IPS-18c (cell line): ENCODE results near the gene PPP1R12B.
"Not testable (repeated sequence)": the region's sequence is repeated elsewhere in the genome, so short reads cannot be mapped to it uniquely, and the experiment has no call there.

Source experiments
- H3K4me3 ChIP-seq: 2 replicates; pipeline ENCODE4 v1.7.0; 2013; ENCODE audit warnings: low read depth, mild to moderate bottlenecking, low read length, moderate library complexity; ENCODE audit not compliant: insufficient read depth
- H3K9me3 ChIP-seq: one replicate; pipeline ENCODE4 v1.6.1; 2013; ENCODE audit warnings: mild to moderate bottlenecking, low read length, moderate library complexity; ENCODE audit not compliant: control insufficient read depth, insufficient read depth

Gene PPP1R12B

DNA sequence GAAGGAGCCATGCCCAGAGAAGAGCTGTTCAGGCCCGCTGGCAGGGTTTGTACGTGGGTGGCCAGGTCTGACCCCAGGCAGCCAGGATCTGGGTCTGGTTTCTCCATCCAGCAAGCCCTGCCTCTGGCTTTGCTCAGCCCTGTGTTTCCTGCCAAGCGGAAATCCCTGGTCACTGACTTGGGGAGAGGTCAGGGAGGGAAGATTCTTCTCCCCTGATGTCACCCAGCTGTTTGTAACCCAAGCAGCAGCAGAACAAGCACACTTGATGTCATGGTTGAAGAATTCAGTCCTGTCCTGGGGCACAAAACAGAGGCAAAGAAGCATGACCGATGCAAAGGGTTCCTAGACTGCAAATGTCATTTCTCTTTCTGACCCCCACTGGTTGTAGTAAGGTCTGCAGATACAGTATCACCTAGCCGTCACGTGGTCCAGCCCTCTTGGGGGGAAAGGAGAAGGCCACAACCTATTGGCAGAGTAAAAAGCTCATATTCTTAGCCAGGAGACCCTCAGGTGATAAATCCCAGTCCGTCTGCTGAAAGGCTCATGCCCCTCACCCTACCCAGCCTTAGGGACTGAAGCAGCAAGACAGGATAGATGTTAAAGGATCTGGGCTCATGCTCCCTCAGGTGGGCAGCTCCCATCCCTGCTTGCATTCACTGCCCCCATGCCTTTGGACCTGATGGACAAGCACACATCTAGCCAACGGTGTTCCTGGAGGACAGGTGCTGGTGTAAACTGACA is 240.9 kb downstream of the PPP1R12B start:
- no peak overlapping the region for H3K4me3 ChIP-seq
- H3K9me3 ChIP-seq: peaks cover 2% of the 10 kb centered on the region

DNA sequence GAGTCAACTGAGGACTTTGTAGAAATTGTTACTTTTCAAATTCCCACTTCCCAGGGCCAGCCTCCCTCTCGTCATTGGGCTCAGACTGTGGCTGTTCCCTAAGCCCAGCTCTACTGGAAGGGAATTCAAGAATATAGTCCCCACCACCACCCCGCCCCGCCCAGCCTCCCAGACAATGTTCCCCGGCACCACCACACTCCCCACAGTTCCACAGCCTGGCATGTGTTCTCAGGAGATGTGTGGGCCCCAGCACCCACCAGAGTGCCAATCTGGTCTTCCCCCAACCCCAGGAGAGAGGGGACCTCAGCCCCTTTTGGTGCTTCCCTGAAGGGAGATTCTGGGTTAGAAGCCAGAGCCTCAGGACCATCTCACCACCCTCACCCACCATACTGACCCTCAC is 241.6 kb downstream of the PPP1R12B start:
- no peak overlapping the region for H3K4me3 ChIP-seq
- peaks cover 2% of the 10 kb centered on the region for H3K9me3 ChIP-seq

DNA sequence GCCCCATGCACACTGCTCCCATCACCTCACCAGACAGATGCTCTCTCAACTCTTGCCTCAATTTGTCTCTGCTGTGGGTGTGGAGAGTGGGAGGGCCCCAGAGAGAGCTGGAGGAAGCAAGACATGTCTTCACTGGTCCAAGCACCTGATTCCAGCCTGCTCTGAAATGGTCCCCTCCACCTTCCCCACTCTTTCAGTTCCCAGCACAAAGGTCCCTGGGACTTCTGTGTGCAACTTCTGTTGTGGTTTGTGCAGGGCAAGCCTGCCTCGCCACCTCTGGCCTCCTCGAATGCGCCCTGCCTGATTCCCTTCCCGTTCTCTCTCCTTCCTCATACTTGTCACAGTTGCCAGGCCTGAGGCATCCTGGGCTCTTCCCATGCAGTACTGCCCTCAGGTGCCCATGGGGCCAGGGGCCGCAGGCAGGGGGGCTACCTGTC is 242.5 kb downstream of the PPP1R12B start:
- no peak overlapping the region for H3K4me3 ChIP-seq
- H3K9me3 ChIP-seq: peaks cover 2% of the 10 kb centered on the region

DNA sequence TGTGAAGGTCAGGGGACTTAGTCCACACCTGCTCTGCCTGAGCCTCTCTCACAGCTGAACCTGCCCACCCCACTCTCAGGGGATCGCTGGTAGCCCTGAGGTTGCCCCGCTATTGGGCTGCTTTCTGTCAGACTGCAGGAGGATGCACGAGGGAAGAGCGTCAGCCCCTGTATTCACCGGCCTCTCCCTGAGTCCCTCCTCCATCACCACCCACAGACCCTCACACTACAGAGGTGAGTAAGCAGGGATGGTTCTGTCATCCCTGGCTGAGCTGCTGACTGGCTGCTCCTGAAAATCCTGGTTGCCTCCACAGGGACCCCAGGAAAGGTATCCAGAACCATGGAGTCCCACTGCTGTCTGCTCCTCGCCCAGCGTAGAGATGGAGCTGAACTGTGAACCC is 243.0 kb downstream of the PPP1R12B start:
- no peak overlapping the region for H3K4me3 ChIP-seq
- H3K9me3 ChIP-seq: peaks cover 2% of the 10 kb centered on the region

DNA sequence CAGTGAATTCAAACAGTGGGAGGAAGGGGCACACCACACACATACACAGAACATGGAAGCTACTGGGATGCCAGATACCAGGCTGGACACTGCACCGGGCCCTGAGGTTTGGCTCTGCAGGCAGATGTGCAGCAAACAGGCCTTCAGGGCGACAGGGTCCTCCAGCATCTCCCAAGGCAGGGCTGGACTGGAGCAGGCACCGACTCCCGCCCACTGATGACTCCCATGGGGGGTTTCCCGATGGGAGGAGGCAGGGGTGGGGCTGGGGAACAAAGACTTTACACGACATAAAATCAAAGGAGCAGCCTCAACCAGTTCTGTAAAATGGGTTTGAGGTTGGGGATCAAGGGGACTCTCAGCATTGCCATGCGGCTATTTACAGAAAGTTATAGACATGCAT is 243.6 kb downstream of the PPP1R12B start:
- no peak overlapping the region for H3K4me3 ChIP-seq

DNA sequence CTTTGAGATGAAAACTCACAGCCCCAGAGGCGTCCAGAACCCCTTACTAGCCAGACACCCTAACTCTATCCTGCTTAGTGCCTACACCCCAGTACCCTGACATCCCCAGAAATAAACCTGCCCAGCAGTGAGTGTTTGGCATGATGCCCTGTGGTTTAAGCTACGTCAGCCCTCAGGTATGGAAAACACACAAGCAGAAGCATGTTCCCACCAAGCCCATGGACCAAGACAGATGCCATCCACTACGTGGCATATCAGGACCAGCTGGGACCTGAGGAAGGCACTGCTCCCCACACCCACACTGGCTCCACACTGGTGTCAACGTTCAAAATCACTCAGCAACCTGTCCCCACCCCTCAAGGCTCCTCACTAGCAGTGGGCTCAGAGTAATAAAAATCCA is 245.3 kb downstream of the PPP1R12B start:
- Histone ChIP-seq H3K4me3 (no peak overlapping the region), H3K9me3 (peaks cover 4% of the 10 kb centered on the region)

More for the DNA sequence above, 243.6 kb downstream of the PPP1R12B start:
- peaks cover 2% of the 10 kb centered on the region for H3K9me3 ChIP-seq

DNA sequence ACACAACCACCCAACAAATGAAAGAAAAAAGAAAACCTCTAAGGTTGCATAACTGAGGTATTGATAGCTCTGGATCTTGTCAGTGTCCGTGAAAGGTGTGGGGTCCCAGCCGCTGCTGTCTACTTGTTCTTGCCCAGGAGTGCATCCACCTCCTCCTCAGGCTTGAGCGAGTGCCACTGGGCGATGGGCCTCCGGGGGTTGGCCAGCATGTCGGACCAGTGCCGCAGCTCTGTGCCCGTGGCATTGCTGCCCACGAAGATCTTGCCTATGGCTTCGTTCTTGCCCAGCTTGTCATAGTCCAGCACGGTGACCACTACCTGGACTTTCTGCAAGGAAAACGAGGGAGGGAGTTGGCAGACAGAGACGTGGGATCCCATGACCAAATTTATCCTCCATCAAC is 248.1 kb downstream of the PPP1R12B start:
- Histone ChIP-seq H3K4me3 (no peak overlapping the region), H3K9me3 (peaks cover 4% of the 10 kb centered on the region)

DNA sequence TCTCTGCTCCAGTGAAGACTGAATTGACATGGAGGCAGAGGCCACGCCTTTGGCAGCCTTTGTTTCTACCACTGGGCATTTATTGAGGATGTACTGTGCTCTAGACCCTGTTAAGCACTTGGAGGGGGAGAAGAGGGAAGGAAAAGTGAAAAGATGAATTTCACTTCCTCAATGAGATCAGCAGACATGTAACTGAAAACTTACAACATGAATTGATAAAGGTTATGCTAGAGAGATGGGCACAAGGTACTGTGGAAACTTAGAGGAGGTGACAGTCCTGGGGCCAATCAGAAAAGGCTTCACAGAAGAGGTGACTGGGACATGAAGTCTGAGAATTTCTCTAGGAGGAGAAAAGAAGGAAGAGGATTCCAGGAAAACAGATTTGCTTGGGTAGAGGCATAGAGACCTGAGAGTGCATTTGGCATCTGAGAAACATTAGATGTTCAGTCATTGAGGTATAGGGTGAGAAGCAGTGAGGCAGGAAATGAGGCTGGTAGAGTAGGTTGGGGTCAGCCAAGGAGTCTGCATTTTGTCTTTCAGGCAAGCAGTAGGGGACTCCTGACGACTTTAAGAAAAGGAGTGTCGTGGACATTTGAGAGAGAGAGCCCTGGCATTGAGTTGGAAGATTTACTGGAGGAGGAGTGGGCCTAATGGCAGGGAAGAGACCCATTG is 248.7 kb downstream of the PPP1R12B start:
- peaks cover 2% of the 10 kb centered on the region for H3K9me3 ChIP-seq

DNA sequence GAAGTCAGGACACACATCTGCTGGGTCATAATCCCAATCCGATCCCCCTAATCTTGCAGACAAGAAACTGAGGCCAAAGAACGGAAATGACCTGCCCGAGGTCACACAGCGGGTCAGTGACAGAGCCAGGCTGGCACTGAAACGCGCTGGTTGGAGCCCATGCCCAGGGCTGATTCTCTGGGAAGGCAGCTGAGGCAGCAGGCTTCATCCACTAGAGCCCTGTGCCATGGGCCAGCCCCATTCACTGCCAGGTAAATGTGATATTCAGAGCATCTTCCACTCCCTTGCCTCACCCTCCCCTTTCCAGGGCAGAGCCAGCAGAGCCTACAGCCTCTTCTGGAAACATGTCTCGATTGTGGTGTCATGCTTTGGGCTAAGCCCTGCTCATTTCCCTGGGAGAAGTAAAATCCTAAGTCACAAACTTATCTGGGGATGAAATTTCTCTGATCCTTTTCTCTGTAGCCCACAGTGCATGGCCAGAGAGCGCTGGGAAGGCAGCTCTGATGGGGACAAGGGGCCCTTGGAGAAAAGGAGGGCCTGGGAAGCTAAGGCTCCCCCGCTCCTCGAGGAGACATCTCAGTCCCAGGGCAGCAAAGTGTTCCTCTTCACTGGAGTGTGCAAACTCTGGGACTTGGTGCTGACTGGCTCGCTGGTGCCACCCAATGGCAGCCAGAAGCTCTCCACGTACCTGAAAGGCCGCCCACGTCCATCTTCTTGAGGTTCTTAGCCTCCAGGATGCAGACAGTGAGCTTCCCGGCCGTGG is 251.4 kb downstream of the PPP1R12B start:
- peaks cover 2% of the 10 kb centered on the region for H3K9me3 ChIP-seq
- H3K4me3 ChIP-seq: no peak overlapping the region

More for the DNA sequence above, 248.7 kb downstream of the PPP1R12B start:
- no peak overlapping the region for H3K4me3 ChIP-seq

DNA sequence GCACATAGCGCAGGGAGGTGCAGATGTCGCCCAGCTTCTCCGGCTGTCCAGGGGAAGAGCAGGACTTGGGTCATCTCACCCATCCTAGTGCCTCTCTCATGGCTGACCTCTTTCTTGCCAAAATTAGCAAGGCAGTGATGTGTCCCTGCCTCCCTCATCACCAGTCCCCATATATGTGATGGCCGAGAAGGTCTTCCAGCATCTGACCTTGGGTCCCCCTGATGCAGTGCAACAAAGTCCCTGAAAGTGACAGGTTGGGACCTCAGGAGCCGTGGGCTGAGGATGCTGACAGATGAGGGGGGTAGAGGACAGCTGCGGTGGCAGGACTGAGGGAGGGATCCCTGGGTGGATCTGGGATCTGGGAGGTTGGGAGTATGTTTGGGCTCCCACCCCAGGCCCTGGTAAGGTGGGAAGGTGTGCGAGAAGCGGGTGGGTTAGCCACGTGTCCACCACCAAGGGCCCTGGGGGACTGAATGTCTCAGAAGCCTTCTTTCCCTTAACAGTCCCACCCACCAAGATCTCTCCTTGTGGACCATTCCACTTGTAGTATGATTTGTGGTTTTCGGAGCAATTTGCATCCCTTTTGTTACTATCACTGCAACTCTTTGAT is 252.0 kb downstream of the PPP1R12B start:
- Histone ChIP-seq H3K4me3 (no peak overlapping the region), H3K9me3 (peaks cover 2% of the 10 kb centered on the region)

DNA sequence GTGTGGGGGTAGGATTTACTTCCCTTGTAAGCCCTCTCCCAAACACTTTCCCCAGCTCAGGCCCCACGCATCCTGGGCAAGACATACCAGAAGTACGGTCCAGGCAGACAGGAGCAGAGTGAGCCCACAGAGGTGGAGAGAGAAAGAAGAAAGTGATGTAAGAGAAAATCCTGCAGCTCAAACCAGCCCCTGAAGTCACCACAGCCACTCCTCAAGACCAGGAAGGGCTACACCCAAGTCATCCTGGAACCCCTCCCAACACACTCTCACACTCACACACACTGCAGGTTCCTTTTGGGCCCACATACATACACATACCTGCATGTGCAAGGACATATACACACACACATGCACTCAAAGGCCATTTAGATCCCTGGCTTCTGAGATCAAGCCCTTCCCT is 254.9 kb downstream of the PPP1R12B start:
- Histone ChIP-seq H3K4me3 (no peak overlapping the region), H3K9me3 (no peaks in the 10 kb centered on the region)

DNA sequence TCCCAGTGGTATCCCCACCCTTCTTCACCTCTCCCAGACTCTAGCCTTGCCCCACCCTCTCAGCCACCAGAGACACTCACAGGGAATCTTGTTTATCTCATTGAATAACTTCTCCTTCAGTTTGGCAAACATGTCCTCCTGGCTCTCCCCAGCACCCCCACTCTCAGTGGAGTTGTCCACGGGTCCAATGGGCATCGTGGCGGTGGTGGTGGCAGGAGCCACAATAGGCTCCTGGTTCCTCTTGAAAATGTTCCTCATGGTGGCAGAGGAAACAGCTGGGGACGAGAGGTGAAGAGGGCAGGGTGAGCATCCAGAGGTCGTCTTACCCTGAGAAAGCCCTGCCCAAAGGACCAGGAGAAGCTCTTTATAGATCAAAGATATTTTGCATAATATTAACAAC is 257.0 kb downstream of the PPP1R12B start:
- H3K9me3 ChIP-seq: no peaks in the 10 kb centered on the region

DNA sequence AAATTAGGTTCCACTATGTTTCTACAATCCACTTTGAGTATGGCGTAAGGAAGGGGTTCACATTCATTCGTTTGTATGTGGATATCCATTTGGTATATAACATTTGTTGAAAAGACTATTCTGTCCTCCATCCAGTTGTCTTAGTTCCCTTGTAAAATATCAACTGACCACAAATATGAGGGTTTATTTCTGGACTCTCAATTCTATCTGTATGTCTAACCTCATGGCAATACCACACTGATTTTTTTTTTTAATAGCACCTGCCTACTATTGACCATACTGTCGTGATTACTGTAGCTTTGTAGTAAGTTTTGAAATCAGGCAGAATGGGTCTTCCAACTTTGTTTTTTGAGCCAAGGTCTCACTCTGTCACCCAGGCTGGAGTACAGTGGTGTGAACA is 263.5 kb downstream of the PPP1R12B start:
- not testable (repeated sequence) for H3K4me3 ChIP-seq, H3K9me3 ChIP-seq

More for the DNA sequence above, 257.0 kb downstream of the PPP1R12B start:
- H3K4me3 ChIP-seq: no peak overlapping the region

DNA sequence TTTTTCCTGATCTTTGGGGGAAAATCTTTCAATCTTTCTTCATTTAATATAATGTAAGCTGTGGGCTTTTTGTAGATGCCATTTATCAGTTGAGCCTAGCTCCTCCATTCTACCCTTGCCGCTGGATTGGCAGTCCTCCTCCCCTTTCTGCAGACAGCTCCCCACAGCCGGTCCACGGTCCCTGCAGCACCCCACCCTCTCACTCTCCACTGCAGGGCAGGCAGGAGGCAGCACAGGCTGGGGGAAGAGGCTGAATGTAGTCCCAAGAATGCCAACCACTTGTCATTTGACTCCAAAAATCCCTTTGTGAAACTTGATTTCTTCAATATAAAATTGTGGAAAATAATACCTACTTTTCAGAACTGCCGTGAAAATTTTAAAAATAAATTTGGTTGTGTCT is 265.1 kb downstream of the PPP1R12B start:
- Histone ChIP-seq H3K9me3 (no peaks in the 10 kb centered on the region), H3K4me3 (no peak overlapping the region)

DNA sequence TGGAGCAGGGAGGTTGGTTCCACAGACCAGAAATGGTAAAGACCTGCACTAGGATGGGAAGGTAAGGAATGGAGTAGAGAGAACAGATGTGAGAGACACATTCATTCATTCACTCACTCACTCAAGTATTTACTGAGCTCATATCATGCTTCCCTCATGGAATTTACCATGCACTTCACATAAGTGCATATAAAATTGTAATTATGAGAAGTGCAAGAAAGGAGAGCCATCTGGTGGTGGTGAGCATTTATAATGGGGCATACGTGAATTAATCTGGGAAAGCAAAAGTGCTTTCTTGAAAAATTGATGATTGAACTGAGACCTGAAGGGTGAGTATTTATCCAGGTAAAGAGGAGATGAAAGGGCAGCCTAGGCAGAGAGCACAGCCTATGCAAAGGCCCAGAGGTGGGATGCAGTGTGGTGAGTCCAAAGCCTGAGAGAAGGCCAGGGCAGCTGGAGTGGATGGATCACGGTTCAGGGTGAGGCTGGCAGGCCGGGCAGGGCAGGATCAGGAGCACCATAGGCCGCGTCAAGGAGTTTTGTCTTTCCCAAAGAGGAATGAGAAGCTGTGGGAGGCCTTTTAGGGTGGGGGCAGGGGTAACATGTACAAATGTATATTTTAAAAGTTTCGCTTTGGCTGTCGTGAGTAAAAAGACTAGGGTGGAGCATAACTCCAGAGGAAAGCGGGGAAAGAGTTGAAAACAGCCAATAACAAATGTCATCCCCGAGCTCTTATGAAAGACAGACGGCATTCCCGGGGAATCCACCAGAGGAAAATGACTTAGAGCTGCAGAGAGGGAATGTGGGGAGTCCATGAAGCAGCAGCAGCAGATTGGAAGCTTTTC is 266.1 kb downstream of the PPP1R12B start:
- not testable (repeated sequence) for H3K9me3 ChIP-seq, H3K4me3 ChIP-seq

DNA sequence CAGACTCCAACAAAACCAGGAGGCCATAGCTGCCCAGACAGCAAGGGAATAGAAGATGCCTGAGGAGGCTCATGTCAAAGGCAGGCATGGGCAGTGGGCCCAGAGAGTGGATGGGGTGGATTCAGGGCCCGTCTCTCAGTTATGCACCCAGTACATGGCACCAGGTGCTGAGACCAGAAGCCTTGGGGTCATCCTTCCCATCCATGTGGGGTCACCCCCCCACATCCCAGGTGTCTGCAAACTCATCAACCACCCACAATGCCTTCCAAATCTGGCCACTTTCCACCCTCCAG is 266.7 kb downstream of the PPP1R12B start:
- H3K4me3 ChIP-seq: not testable (repeated sequence)

More for the DNA sequence above, 266.7 kb downstream of the PPP1R12B start:
- not testable (repeated sequence) for H3K9me3 ChIP-seq
